Measurements from ENCODE around the gene LUZP1. TPM values are rescaled to one million over a fixed set of nuclear protein-coding genes. Genes with fewer than 3 reads are reported as not detected.
A peak's percentile ranks its signal among the peaks of the same experiment; 100 is the strongest.

The LUZP1 gene
- total RNA-seq, 1 donor from 2014 or later: 82.2 TPM

DNA sequence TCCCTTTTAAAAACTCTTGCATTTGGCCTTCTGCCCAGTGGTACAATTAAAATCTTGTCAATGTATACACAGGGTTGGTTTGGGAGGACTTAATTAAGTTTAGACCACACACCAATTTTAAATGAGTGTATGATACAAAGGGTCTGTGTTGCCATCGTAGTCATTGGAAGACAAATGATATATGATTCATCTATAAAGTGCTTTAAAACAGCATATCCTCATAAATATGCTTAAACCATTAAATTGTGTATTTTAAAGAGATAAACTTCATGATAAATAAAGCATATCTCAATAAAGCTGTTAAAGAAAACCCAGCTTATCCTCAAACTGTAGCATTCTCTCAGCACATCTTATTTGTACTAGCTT is 69.5 kb downstream of the LUZP1 start:
- DNase-seq (ENCODE audit: low read depth) (no peak), FAIRE-seq (no peak)
- peaks cover 55% of the 10 kb centered on the region for H3K79me2 ChIP-seq (ENCODE audit: insufficient read depth, low read length)
- peak overlapping the region; percentile 64 for H3K9ac ChIP-seq (ENCODE audit: low read length)
- H4K20me1 ChIP-seq (ENCODE audit: insufficient read depth, low read length): peaks cover 46% of the 10 kb centered on the region
- H3K27ac ChIP-seq (ENCODE audit: low read depth, low read length): peak overlapping the region; percentile 85
- no peaks in the 10 kb centered on the region for H3K9me3 ChIP-seq (ENCODE audit: insufficient read depth, low read depth, low read length)
- no peak overlapping the region for H2AFZ ChIP-seq (ENCODE audit: low read depth, low read length)
- no peak for TF ChIP-seq EZH2 (IDR thresholded peaks at IDR 0.05; ENCODE audit: insufficient read depth, low read length)
- H3K27me3 Mint-ChIP-seq (ENCODE audit: low read depth, unreplicated experiment): no peaks in the 10 kb centered on the region
- no peaks in the 10 kb centered on the region for H3K9me3 Mint-ChIP-seq (ENCODE audit: unreplicated experiment)
- peaks cover 70% of the 10 kb centered on the region for H3K4me1 Mint-ChIP-seq (ENCODE audit: low read depth, unreplicated experiment)
- peaks cover 13% of the 10 kb centered on the region for H3K36me3 Mint-ChIP-seq (ENCODE audit: low read depth, unreplicated experiment)
- H3K27ac Mint-ChIP-seq (ENCODE audit: unreplicated experiment): peak overlapping the region; percentile 38
- peaks cover 6% of the 10 kb centered on the region for H3K36me3 ChIP-seq (ENCODE audit: insufficient read depth, low read length)
- peak overlapping the region; percentile 64 for H3K4me2 ChIP-seq (ENCODE audit: low read length)
- no peak overlapping the region for H3K4me3 ChIP-seq (ENCODE audit: insufficient read depth, low read depth, low read length)
- H3K4me1 ChIP-seq (ENCODE audit: insufficient read depth, low read length): peaks cover 55% of the 10 kb centered on the region
- no peaks in the 10 kb centered on the region for H3K27me3 ChIP-seq (ENCODE audit: insufficient read depth, low read length)
- H3K4me3 Mint-ChIP-seq (ENCODE audit: unreplicated experiment): no peak overlapping the region

DNA sequence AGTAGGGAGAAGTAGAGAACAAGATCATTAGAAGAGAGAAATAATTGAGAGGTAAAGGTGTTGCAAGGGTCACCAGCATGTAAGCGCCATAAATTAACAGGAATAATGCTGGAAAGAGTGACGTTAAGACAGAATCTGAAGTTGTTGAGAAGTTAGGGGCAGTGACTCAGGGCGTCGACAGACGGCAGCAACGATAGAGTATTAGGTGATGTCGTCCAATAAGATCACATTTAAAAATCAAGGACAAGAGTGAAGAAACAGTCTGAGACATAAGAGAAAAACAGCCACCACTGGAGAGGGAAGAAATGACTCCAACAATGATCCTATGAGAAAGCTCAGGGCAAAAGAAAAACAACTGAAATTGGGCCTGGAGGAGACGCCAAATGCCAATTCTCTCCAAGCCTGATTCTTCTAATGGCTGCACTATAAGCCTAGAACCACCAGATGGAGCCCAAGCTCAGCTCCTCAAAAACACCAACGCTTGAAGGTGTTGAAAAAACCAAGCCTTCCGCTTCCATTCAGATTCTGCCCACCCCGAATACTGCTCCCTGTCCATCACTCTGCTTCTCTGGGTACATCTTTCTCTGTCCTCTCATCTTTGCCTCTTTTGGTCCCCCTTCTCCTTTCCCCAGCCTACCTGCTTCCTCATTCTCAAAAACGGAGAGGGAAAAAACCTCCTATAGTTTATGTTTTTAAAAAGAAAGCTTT is 70.0 kb downstream of the LUZP1 start:
- peak overlapping the region; percentile 64 for H3K4me2 ChIP-seq (ENCODE audit: low read length)
- H3K4me1 Mint-ChIP-seq (ENCODE audit: low read depth, unreplicated experiment): peaks cover 70% of the 10 kb centered on the region

DNA sequence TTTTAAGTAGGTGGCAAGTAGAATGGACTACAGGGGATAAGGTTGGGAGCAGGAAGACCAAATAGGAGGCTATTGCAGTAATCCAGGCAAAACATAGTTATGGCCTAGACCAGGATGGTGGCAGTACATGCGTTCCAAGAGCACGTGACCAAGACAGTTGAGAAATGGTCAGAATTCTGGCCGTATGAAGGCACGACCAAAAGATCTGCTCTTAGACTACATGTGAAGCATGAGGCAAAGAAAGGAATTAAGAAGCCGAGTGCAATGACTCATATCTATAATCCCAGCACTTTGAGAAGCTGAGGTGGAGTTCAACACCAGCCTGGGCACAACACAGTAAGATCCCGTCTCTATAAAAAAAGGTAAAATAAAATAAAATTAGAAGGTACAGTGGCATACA is 71.3 kb downstream of the LUZP1 start:
- Histone ChIP-seq H3K79me2 (ENCODE audit: insufficient read depth, low read length) (peaks cover 61% of the 10 kb centered on the region), H3K4me3 (ENCODE audit: insufficient read depth, low read depth, low read length) (no peak overlapping the region), H4K20me1 (ENCODE audit: insufficient read depth, low read length) (peaks cover 64% of the 10 kb centered on the region), H3K36me3 (ENCODE audit: insufficient read depth, low read length) (peaks cover 24% of the 10 kb centered on the region), H3K9ac (ENCODE audit: low read length) (no peak overlapping the region), H3K9me3 (ENCODE audit: insufficient read depth, low read depth, low read length) (no peaks in the 10 kb centered on the region), H3K4me1 (ENCODE audit: insufficient read depth, low read length) (peaks cover 39% of the 10 kb centered on the region), H3K27me3 (ENCODE audit: insufficient read depth, low read length) (no peaks in the 10 kb centered on the region), H2AFZ (ENCODE audit: low read depth, low read length) (no peak overlapping the region), H3K27ac (ENCODE audit: low read depth, low read length) (no peak overlapping the region), H3K4me2 (ENCODE audit: low read length) (no peak overlapping the region)
- DNase-seq (ENCODE audit: low read depth): no peak
- peaks cover 59% of the 10 kb centered on the region for H3K4me1 Mint-ChIP-seq (ENCODE audit: low read depth, unreplicated experiment)
- no peak overlapping the region for H3K4me3 Mint-ChIP-seq (ENCODE audit: unreplicated experiment)
- no peaks in the 10 kb centered on the region for H3K9me3 Mint-ChIP-seq (ENCODE audit: unreplicated experiment)
- TF ChIP-seq, protein P1, sequence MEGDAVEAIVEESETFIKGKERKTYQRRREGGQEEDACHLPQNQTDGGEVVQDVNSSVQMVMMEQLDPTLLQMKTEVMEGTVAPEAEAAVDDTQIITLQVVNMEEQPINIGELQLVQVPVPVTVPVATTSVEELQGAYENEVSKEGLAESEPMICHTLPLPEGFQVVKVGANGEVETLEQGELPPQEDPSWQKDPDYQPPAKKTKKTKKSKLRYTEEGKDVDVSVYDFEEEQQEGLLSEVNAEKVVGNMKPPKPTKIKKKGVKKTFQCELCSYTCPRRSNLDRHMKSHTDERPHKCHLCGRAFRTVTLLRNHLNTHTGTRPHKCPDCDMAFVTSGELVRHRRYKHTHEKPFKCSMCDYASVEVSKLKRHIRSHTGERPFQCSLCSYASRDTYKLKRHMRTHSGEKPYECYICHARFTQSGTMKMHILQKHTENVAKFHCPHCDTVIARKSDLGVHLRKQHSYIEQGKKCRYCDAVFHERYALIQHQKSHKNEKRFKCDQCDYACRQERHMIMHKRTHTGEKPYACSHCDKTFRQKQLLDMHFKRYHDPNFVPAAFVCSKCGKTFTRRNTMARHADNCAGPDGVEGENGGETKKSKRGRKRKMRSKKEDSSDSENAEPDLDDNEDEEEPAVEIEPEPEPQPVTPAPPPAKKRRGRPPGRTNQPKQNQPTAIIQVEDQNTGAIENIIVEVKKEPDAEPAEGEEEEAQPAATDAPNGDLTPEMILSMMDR (IDR thresholded peaks at IDR 0.05; ENCODE audit: insufficient read depth, low read depth, low read length): no peak
- TF ChIP-seq EZH2 (IDR thresholded peaks at IDR 0.05; ENCODE audit: insufficient read depth, low read length): no peak
- peaks cover 21% of the 10 kb centered on the region for H3K36me3 Mint-ChIP-seq (ENCODE audit: low read depth, unreplicated experiment)
- H3K27ac Mint-ChIP-seq (ENCODE audit: unreplicated experiment): peak overlapping the region; percentile 28
- H3K27me3 Mint-ChIP-seq (ENCODE audit: low read depth, unreplicated experiment): no peaks in the 10 kb centered on the region
- no peak for FAIRE-seq

More for the DNA sequence above, 70.0 kb downstream of the LUZP1 start:
- H3K9me3 Mint-ChIP-seq (ENCODE audit: unreplicated experiment): no peaks in the 10 kb centered on the region
- peak overlapping the region; percentile 64 for H3K9ac ChIP-seq (ENCODE audit: low read length)
- FAIRE-seq (no peak), DNase-seq (ENCODE audit: low read depth) (peak; percentile 45)
- H3K4me1 ChIP-seq (ENCODE audit: insufficient read depth, low read length): peaks cover 52% of the 10 kb centered on the region
- peaks cover 55% of the 10 kb centered on the region for H3K79me2 ChIP-seq (ENCODE audit: insufficient read depth, low read length)
- H3K27me3 ChIP-seq (ENCODE audit: insufficient read depth, low read length): no peaks in the 10 kb centered on the region
- TF ChIP-seq EZH2 (IDR thresholded peaks at IDR 0.05; ENCODE audit: insufficient read depth, low read length): no peak
- TF ChIP-seq, protein P1 (IDR thresholded peaks at IDR 0.05; ENCODE audit: insufficient read depth, low read depth, low read length): peak; percentile 97
- H3K27ac ChIP-seq (ENCODE audit: low read depth, low read length): peak overlapping the region; percentile 85
- no peak overlapping the region for H3K4me3 ChIP-seq (ENCODE audit: insufficient read depth, low read depth, low read length)
- no peaks in the 10 kb centered on the region for H3K27me3 Mint-ChIP-seq (ENCODE audit: low read depth, unreplicated experiment)
- peaks cover 17% of the 10 kb centered on the region for H3K36me3 Mint-ChIP-seq (ENCODE audit: low read depth, unreplicated experiment)
- H4K20me1 ChIP-seq (ENCODE audit: insufficient read depth, low read length): peaks cover 51% of the 10 kb centered on the region
- peaks cover 11% of the 10 kb centered on the region for H3K36me3 ChIP-seq (ENCODE audit: insufficient read depth, low read length)
- H3K9me3 ChIP-seq (ENCODE audit: insufficient read depth, low read depth, low read length): no peaks in the 10 kb centered on the region
- peak overlapping the region; percentile 38 for H3K27ac Mint-ChIP-seq (ENCODE audit: unreplicated experiment)
- H2AFZ ChIP-seq (ENCODE audit: low read depth, low read length): no peak overlapping the region
- peak overlapping the region; percentile 2 for H3K4me3 Mint-ChIP-seq (ENCODE audit: unreplicated experiment)
